Measurements from ENCODE around the gene ZNF552.

The ZNF552 gene

DNA sequence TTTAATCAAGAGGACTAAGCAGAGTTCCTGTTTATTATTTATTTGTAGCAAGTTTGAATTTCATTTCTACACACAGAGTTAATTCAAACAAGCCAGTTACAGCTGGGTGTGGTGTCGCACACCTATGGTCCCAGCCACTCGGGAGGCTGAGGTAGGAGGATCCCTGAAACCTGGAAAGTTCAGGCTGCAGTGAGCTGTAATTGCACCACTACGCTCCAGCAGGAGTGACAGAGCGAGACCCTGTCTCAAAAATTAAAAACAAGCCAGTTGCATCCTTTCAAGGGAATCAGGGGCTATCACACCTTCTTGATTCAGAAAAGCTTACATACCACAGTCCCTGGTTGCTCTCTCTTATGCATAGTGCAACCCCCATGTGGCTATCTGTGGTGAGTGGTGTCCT, 25.4 kb downstream of the ZNF552 start:
- no peak for DNase-seq (ENCODE audit: low read depth, low spot score)
- H3K27me3 ChIP-seq (ENCODE audit: insufficient read depth, insufficient read length) = no peaks in the 10 kb centered on the region
- no peak for TF ChIP-seq YY1 (IDR thresholded peaks at IDR 0.05; ENCODE audit: insufficient read depth, insufficient read length)
- no peak for TF ChIP-seq ZNF274 (IDR thresholded peaks at IDR 0.05; ENCODE audit: low read depth, low read length)
- no peak for TF ChIP-seq SUZ12 (IDR thresholded peaks at IDR 0.05; ENCODE audit: extremely low read depth, insufficient read depth, insufficient read length)
- H3K36me3 ChIP-seq (ENCODE audit: insufficient read depth, insufficient read length, low read length) = peaks cover 36% of the 10 kb centered on the region
- H3K9ac ChIP-seq (ENCODE audit: insufficient read length, low read depth) = no peak overlapping the region
- no peak overlapping the region for H3K4me3 ChIP-seq (ENCODE audit: insufficient read length, low read depth)
- no peaks in the 10 kb centered on the region for H3K4me1 ChIP-seq (ENCODE audit: insufficient read depth, insufficient read length)
- no peaks in the 10 kb centered on the region for H3K9me3 ChIP-seq (ENCODE audit: insufficient read depth, low read length)

- TF ChIP-seq SUZ12 (IDR thresholded peaks at IDR 0.05; ENCODE audit: extremely low read depth, insufficient read depth, insufficient read length) = no peak
- peaks cover 32% of the 10 kb centered on the region for H3K36me3 ChIP-seq (ENCODE audit: insufficient read depth, insufficient read length, low read length)
Observed at GRCh38 chr19:57788114-57788692, 26.5 kb downstream of the ZNF552 start.

DNA sequence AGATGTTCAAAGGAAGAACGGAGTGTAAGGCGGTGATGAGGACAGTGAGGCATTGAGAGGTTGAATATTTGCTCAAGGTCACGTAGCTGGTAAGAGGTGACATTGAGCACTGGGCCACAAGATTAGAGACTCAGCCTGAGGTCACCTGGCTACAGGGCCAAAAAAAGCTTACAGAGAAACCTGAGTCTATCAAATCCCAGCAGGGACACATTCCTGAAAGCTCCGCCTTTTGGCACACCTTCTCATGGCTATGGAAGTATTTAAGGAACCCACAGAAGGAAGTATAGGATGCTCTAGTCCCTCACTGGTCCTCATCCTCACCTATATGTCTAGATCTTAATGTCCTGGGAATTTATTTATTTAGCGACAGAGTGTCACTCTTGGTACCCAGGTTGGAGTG, 27.8 kb downstream of the ZNF552 start:
- H3K9ac ChIP-seq (ENCODE audit: insufficient read length, low read depth) = no peak overlapping the region
- H3K36me3 ChIP-seq (ENCODE audit: insufficient read depth, insufficient read length, low read length) = peaks cover 32% of the 10 kb centered on the region

More at GRCh38 chr19:57788114-57788692, 26.5 kb downstream of the ZNF552 start:
- no peaks in the 10 kb centered on the region for H3K27me3 ChIP-seq (ENCODE audit: insufficient read depth, insufficient read length)
- no peak for DNase-seq (ENCODE audit: low read depth, low spot score)
- H3K4me1 ChIP-seq (ENCODE audit: insufficient read depth, insufficient read length) = no peaks in the 10 kb centered on the region
- no peaks in the 10 kb centered on the region for H3K9me3 ChIP-seq (ENCODE audit: insufficient read depth, low read length)
- no peak overlapping the region for H3K4me3 ChIP-seq (ENCODE audit: insufficient read length, low read depth)
- no peak overlapping the region for H3K9ac ChIP-seq (ENCODE audit: insufficient read length, low read depth)

DNA sequence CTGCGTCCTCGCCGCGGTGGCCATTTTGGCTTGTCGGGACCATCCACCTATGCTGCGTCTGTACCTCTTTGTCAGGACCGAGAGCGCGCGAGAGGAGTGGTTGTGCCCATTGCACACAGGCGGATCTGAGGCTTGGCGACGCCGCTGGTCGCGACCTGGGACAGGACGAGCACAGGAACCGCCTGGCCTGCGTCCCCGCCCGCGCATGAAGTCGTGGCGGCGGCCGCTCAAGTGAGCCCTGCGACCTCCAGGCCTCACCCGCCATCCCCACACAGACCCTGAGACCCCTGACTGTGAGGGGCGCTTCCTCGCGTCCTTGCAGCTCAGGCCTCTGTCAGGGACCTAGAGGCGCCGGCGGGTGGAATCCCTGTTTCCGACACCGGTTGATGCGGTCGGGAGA, 28.4 kb downstream of the ZNF552 start:
- no peak overlapping the region for H3K9ac ChIP-seq (ENCODE audit: insufficient read length, low read depth)
- H3K27me3 ChIP-seq (ENCODE audit: insufficient read depth, insufficient read length) = no peaks in the 10 kb centered on the region
- no peak for DNase-seq (ENCODE audit: low read depth, low spot score)
- H3K4me3 ChIP-seq (ENCODE audit: insufficient read length, low read depth) = no peak overlapping the region
- H3K36me3 ChIP-seq (ENCODE audit: insufficient read depth, insufficient read length, low read length) = peaks cover 31% of the 10 kb centered on the region
- no peaks in the 10 kb centered on the region for H3K4me1 ChIP-seq (ENCODE audit: insufficient read depth, insufficient read length)
- H3K9me3 ChIP-seq (ENCODE audit: insufficient read depth, low read length) = no peaks in the 10 kb centered on the region
- TF ChIP-seq ZNF274 (IDR thresholded peaks at IDR 0.05; ENCODE audit: low read depth, low read length) = no peak

More for the DNA sequence above, 27.8 kb downstream of the ZNF552 start:
- Histone ChIP-seq H3K9me3 (ENCODE audit: insufficient read depth, low read length) (no peaks in the 10 kb centered on the region), H3K4me3 (ENCODE audit: insufficient read length, low read depth) (no peak overlapping the region), H3K27me3 (ENCODE audit: insufficient read depth, insufficient read length) (no peaks in the 10 kb centered on the region), H3K4me1 (ENCODE audit: insufficient read depth, insufficient read length) (no peaks in the 10 kb centered on the region)
- TF ChIP-seq SUZ12 (IDR thresholded peaks at IDR 0.05; ENCODE audit: extremely low read depth, insufficient read depth, insufficient read length) (no peak), YY1 (IDR thresholded peaks at IDR 0.05; ENCODE audit: insufficient read depth, insufficient read length) (no peak), ZNF274 (IDR thresholded peaks at IDR 0.05; ENCODE audit: low read depth, low read length) (no peak)
- DNase-seq (ENCODE audit: low read depth, low spot score) = no peak

DNA sequence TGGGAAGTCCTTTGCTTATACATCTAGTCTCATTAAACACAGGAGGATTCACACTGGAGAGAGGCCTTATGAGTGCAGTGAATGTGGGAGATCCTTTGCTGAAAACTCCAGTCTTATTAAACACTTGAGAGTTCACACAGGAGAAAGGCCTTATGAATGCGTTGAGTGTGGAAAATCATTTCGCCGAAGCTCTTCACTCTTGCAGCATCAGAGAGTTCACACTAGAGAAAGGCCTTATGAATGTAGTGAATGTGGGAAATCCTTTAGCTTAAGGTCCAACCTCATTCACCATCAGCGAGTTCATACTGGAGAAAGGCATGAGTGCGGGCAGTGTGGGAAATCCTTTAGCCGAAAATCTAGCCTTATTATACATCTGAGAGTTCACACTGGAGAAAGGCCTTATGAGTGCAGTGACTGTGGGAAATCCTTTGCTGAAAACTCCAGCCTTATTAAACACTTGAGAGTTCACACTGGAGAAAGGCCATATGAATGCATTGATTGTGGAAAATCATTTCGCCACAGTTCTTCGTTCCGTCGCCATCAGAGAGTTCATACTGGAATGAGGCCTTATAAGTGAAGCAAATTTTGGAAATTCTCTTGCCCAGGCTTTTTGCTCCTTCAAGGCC, 35.4 kb downstream of the ZNF552 start:
- no peak for TF ChIP-seq ZNF274 (IDR thresholded peaks at IDR 0.05; ENCODE audit: low read depth, low read length)
- no peak for TF ChIP-seq YY1 (IDR thresholded peaks at IDR 0.05; ENCODE audit: insufficient read depth, insufficient read length)
- no peak for TF ChIP-seq SUZ12 (IDR thresholded peaks at IDR 0.05; ENCODE audit: extremely low read depth, insufficient read depth, insufficient read length)
- Histone ChIP-seq H3K4me1 (ENCODE audit: insufficient read depth, insufficient read length) (no peaks in the 10 kb centered on the region), H3K9me3 (ENCODE audit: insufficient read depth, low read length) (no peaks in the 10 kb centered on the region), H3K36me3 (ENCODE audit: insufficient read depth, insufficient read length, low read length) (peaks cover 64% of the 10 kb centered on the region), H3K4me3 (ENCODE audit: insufficient read length, low read depth) (no peak overlapping the region), H3K27me3 (ENCODE audit: insufficient read depth, insufficient read length) (no peaks in the 10 kb centered on the region), H3K9ac (ENCODE audit: insufficient read length, low read depth) (no peak overlapping the region)
- no peak for DNase-seq (ENCODE audit: low read depth, low spot score)

DNA sequence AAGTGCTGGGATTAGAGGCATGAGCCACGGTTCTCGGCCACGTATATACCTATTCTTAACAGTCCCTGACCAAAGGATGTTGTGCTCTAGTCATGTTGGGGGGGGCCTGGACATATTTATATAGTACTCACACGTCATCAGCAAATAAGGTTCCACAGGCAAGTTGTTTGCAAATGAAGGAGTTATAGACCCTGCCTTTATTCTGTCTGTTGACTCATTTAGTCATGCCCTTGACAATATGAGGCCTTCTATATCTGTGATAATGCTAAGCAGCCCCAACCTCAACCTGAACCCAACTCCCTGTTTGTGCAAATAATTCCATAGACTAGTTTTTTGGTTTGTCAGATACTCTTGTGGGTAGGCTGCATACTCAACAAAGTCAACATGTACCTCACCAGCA, 36.4 kb downstream of the ZNF552 start:
- no peaks in the 10 kb centered on the region for H3K27me3 ChIP-seq (ENCODE audit: insufficient read depth, insufficient read length)
- TF ChIP-seq SUZ12 (IDR thresholded peaks at IDR 0.05; ENCODE audit: extremely low read depth, insufficient read depth, insufficient read length) = no peak
- TF ChIP-seq YY1 (IDR thresholded peaks at IDR 0.05; ENCODE audit: insufficient read depth, insufficient read length) = no peak
- TF ChIP-seq ZNF274 (IDR thresholded peaks at IDR 0.05; ENCODE audit: low read depth, low read length) = no peak
- no peak overlapping the region for H3K4me3 ChIP-seq (ENCODE audit: insufficient read length, low read depth)
- no peak overlapping the region for H3K9ac ChIP-seq (ENCODE audit: insufficient read length, low read depth)
- no peaks in the 10 kb centered on the region for H3K4me1 ChIP-seq (ENCODE audit: insufficient read depth, insufficient read length)
- no peak for DNase-seq (ENCODE audit: low read depth, low spot score)
- no peaks in the 10 kb centered on the region for H3K9me3 ChIP-seq (ENCODE audit: insufficient read depth, low read length)
- H3K36me3 ChIP-seq (ENCODE audit: insufficient read depth, insufficient read length, low read length) = peaks cover 69% of the 10 kb centered on the region

DNA sequence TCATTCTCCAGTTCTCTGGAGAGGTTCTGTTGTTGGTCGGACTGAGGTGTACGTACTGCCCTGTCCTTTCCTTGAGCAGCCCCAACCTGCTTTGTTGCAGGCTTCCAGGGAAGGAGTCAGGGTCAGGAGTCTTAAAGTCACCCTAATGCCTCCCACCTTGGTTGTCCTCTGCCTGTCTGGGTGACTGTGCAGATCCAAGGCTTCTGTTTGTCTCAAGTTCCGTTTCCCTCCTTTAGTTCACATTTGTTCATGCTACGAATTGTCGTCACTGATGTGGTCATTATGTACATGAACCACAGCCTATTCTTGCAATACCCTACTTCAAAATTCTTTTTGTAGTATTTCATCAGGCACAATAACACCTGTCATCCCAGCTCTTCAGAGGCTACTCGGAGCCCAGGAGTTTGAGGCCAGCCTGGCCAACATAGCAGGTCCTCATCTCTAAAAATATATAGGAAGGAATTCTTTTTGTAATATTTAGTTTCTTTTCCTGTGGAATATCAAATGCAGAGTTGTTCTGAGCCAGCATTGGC, 37.9 kb downstream of the ZNF552 start:
- Histone ChIP-seq H3K27me3 (ENCODE audit: insufficient read depth, insufficient read length) (no peaks in the 10 kb centered on the region), H3K9me3 (ENCODE audit: insufficient read depth, low read length) (no peaks in the 10 kb centered on the region), H3K4me3 (ENCODE audit: insufficient read length, low read depth) (no peak overlapping the region), H3K9ac (ENCODE audit: insufficient read length, low read depth) (no peak overlapping the region), H3K36me3 (ENCODE audit: insufficient read depth, insufficient read length, low read length) (peaks cover 80% of the 10 kb centered on the region), H3K4me1 (ENCODE audit: insufficient read depth, insufficient read length) (no peaks in the 10 kb centered on the region)
- DNase-seq (ENCODE audit: low read depth, low spot score) = no peak
- TF ChIP-seq SUZ12 (IDR thresholded peaks at IDR 0.05; ENCODE audit: extremely low read depth, insufficient read depth, insufficient read length) (no peak), ZNF274 (IDR thresholded peaks at IDR 0.05; ENCODE audit: low read depth, low read length) (no peak), YY1 (IDR thresholded peaks at IDR 0.05; ENCODE audit: insufficient read depth, insufficient read length) (no peak)

Data from NT2/D1 (cell line).